HepG2 (cell line): Measurements from ENCODE around the gene MDFI. TPM values are rescaled to one million over a fixed set of nuclear protein-coding genes. Genes with fewer than 3 reads are reported as not detected.

Source experiments
- ATAC-seq: fragments of 200-7000 bp; cut with Tn5 transposase; 3 replicates; pipeline ENCODE4 v1.9.1; 2020; ENCODE audit warnings: mild to moderate bottlenecking, moderate library complexity
- BruUV-seq: library from RNA; stranded (reverse); fragments of 400-500 nt; replicated peaks from 2 replicates; lab custom pipeline; 2021; lab: Mats Ljungman, UMichigan
- CTCF ChIA-PET: fragments of 300-600 bp; formaldehyde crosslinking; extraction: SDS; loops from one replicate; lab custom pipeline; 2021; ENCODE audit warnings: low total read pairs, inconsistent platforms, low intra/inter-chr PET ratio; lab: Yijun Ruan, JAX
- POLR2A ChIA-PET: fragments of 350-600 bp; sonication (Branson Sonifier 250); formaldehyde crosslinking; loops from one replicate; lab custom pipeline; 2020; ENCODE audit warnings: antibody characterized with exemption, inconsistent platforms; lab: Yijun Ruan, JAX
- DNase-seq: peaks from one replicate; pipeline ENCODE4 v3.0.0-alpha.2; 2015; ENCODE audit warnings: low spot score
- FAIRE-seq: peaks from 3 replicates; lab custom pipeline; 2011; peaks lifted over from hg19 to GRCh38; lab: Jason Lieb, UNC
- H2AFZ ChIP-seq: one replicate; pipeline ENCODE4 v1.6.1; 2011; ENCODE audit warnings: low read length, inconsistent platforms
- H3K27ac ChIP-seq: fragments of 300-600 bp; 3 replicates; pipeline ENCODE4 v1.8.0; 2011; ENCODE audit warnings: mixed run types, mild to moderate bottlenecking, mixed read lengths, low read length, inconsistent platforms; ENCODE audit not compliant: insufficient read depth; ENCODE audit errors: extremely low read length
- H3K27me3 ChIP-seq, 2 experiments: fragments of 200-600 bp in 1 of 2; 2 replicates in 1 of 2; 3 replicates in 1 of 2; pipeline versions ENCODE4 v1.6.0 to v1.8.0; 2011; ENCODE audit warnings: low read length in 2 of 2, mild to moderate bottlenecking in 2 of 2, moderate library complexity in 2 of 2, inconsistent platforms in 1 of 2; ENCODE audit not compliant: insufficient read depth in 2 of 2, control insufficient read depth in 1 of 2
- H3K36me3 ChIP-seq, 2 experiments: fragments of 200-600 bp in 1 of 2; replicated peaks in 1 of 2; 2 replicates in 1 of 2; 3 replicates in 1 of 2; pipeline versions ENCODE4 v1.5.1 to v1.8.0; 2011; ENCODE audit warnings: low read length in 2 of 2, inconsistent platforms in 1 of 2; ENCODE audit not compliant: insufficient read depth in 2 of 2, control insufficient read depth in 1 of 2
- H3K4me1 ChIP-seq: 2 replicates; pipeline ENCODE4 v1.5.1; 2012; ENCODE audit warnings: low read length, inconsistent platforms; ENCODE audit not compliant: insufficient read depth
- H3K4me2 ChIP-seq: 2 replicates; pipeline ENCODE4 v1.6.0; 2011; ENCODE audit warnings: low read depth, low read length, inconsistent platforms
- H3K4me3 ChIP-seq, 3 experiments: fragments of 200-600 bp in 1 of 3; sonication (generic), shearing (Covaris generic) in 1 of 3; replicated peaks in 1 of 3; 2 replicates each; pipeline ENCODE4 v1.5.1; 2011 to 2016; ENCODE audit warnings: low read length in 3 of 3, inconsistent platforms in 2 of 3, low read depth in 2 of 3, mild to moderate bottlenecking in 2 of 3, control low read depth in 1 of 3, mixed read lengths in 1 of 3; ENCODE audit not compliant: insufficient read depth in 1 of 3
- H3K79me2 ChIP-seq: one replicate; pipeline ENCODE4 v1.6.1; 2011; ENCODE audit warnings: low read length, inconsistent platforms; ENCODE audit not compliant: insufficient read depth
- H3K9ac ChIP-seq: 2 replicates; pipeline ENCODE4 v1.6.0; 2011; ENCODE audit warnings: mild to moderate bottlenecking, low read depth, low read length, inconsistent platforms; ENCODE audit not compliant: insufficient read depth
- H3K9me3 ChIP-seq: 2 replicates; pipeline ENCODE4 v1.5.1; 2012; ENCODE audit warnings: mild to moderate bottlenecking, low read length
- H4K20me1 ChIP-seq: 2 replicates; pipeline ENCODE4 v1.6.0; 2011; ENCODE audit warnings: inconsistent platforms, mild to moderate bottlenecking, low read length, moderate library complexity; ENCODE audit not compliant: insufficient read depth
- BRCA1 ChIP-seq: sonication (generic); formaldehyde crosslinking; IDR thresholded peaks from 2 replicates; pipeline ENCODE4 v1.4.0; 2020; ENCODE audit warnings: missing genetic modification reagents
- BRD4 ChIP-seq: sonication (generic); formaldehyde crosslinking; IDR thresholded peaks from 2 replicates; pipeline ENCODE4 v1.4.0; 2020; ENCODE audit warnings: missing genetic modification reagents
- CEBPB ChIP-seq: IDR thresholded peaks from 2 replicates; pipeline ENCODE4 v1.6.1; 2011; ENCODE audit warnings: low read depth, low read length, improper control_type of control experiment, borderline replicate concordance
- FOXC1 ChIP-seq: sonication (generic); formaldehyde crosslinking; IDR thresholded peaks from 2 replicates; pipeline ENCODE4 v1.8.0; 2022; ENCODE audit warnings: mild to moderate bottlenecking, missing genetic modification reagents, borderline replicate concordance
- HES4 ChIP-seq: sonication (generic); formaldehyde crosslinking; IDR thresholded peaks from 2 replicates; pipeline ENCODE4 v1.9.0; 2021; ENCODE audit warnings: mild to moderate bottlenecking, missing genetic modification reagents, borderline replicate concordance
- HNRNPH1 ChIP-seq: fragments of 200-400 bp; formaldehyde crosslinking; optimal IDR thresholded peaks from 2 replicates; pipeline ENCODE3; 2017; ENCODE audit warnings: mild to moderate bottlenecking, low read depth, low read length
- KDM4B ChIP-seq: sonication (generic); formaldehyde crosslinking; IDR thresholded peaks from 2 replicates; pipeline ENCODE4 v1.4.0; 2020; ENCODE audit warnings: missing genetic modification reagents
- MEF2D ChIP-seq: sonication (generic); formaldehyde crosslinking; IDR thresholded peaks from 2 replicates; pipeline ENCODE4 v1.5.1; 2020; ENCODE audit warnings: mild to moderate bottlenecking, missing genetic modification reagents
- NFKB2 ChIP-seq: sonication (generic); formaldehyde crosslinking; IDR thresholded peaks from 2 replicates; pipeline ENCODE4 v1.4.0; 2020; ENCODE audit warnings: missing genetic modification reagents, borderline replicate concordance
- PHF8 ChIP-seq: sonication (generic); formaldehyde crosslinking; IDR thresholded peaks from 2 replicates; pipeline ENCODE4 v1.5.0; 2020; ENCODE audit warnings: missing genetic modification reagents
- POGZ ChIP-seq: sonication (generic); formaldehyde crosslinking; IDR thresholded peaks from 2 replicates; pipeline ENCODE4 v1.4.0; 2020; ENCODE audit warnings: mild to moderate bottlenecking, missing genetic modification reagents
- SP5 ChIP-seq: IDR thresholded peaks from 2 replicates; pipeline ENCODE4 v1.6.1; 2016; ENCODE audit warnings: low read depth, borderline replicate concordance
- ZFP90 ChIP-seq: sonication (generic); formaldehyde crosslinking; IDR thresholded peaks from 2 replicates; pipeline ENCODE4 v1.8.0; 2022; ENCODE audit warnings: missing genetic modification reagents, mild to moderate bottlenecking, inconsistent platforms, borderline replicate concordance
- ZNF556 ChIP-seq: sonication (generic); formaldehyde crosslinking; IDR thresholded peaks from 2 replicates; pipeline ENCODE4 v1.4.0; 2020; ENCODE audit warnings: mild to moderate bottlenecking, missing genetic modification reagents, borderline replicate concordance
- ZNF558 ChIP-seq: sonication (generic); formaldehyde crosslinking; IDR thresholded peaks from 2 replicates; pipeline ENCODE4 v1.9.0; 2022; ENCODE audit warnings: mild to moderate bottlenecking, missing genetic modification reagents, borderline replicate concordance
- ZNF672 ChIP-seq: sonication (generic); formaldehyde crosslinking; IDR thresholded peaks from 2 replicates; pipeline ENCODE4 v1.8.1; 2022; ENCODE audit warnings: missing genetic modification reagents
- ZNF720 ChIP-seq: sonication (generic); formaldehyde crosslinking; IDR thresholded peaks from 2 replicates; pipeline ENCODE4 v1.4.0; 2020; ENCODE audit warnings: missing genetic modification reagents
- ZNF781 ChIP-seq: sonication (generic); formaldehyde crosslinking; IDR thresholded peaks from 2 replicates; pipeline ENCODE4 v1.5.1; 2020; ENCODE audit warnings: borderline replicate concordance, mild to moderate bottlenecking, missing genetic modification reagents; ENCODE audit errors: not compliant biosample characterization
- ZNF878 ChIP-seq: sonication (generic); formaldehyde crosslinking; IDR thresholded peaks from 2 replicates; pipeline ENCODE4 v1.8.1; 2023; ENCODE audit warnings: mild to moderate bottlenecking, missing genetic modification reagents, moderate library complexity
- WGBS: methylation state at CpG from one replicate; pipeline ENCODE4 v1.1.6; 2017; ENCODE audit warnings: low lambda C conversion rate; 5-methylcytosine and 5-hydroxymethylcytosine counted together
- in situ Hi-C: cut with HindIII; loops from 2 replicates; pipeline ENCODE4 v1.10.0; 2017; ENCODE audit warnings: low pct_unique_long_range_greater_than_20kb; ENCODE audit not compliant: extremely low pct_ligation_motif_present
- intact Hi-C: fragments of 100-400 bp; cut with micrococcal nuclease; formaldehyde crosslinking; loops from one replicate; pipeline ENCODE4 v1.10.0; 2022; ENCODE audit not compliant: unreplicated experiment
- polyA plus RNA-seq, 8 experiments: library from polyadenylated mRNA; depleted of rRNA in 3 of 8; stranded (reverse) in 7 of 8; unstranded in 1 of 8; fragments of >200 nt; fragmentation: Illumina TruSeq in 4 of 8; extraction: Trizol in 4 of 8; gene quantifications; 2 replicates each; pipeline versions ENCODE4 v1.2.1 to v1.2.3, GENCODE V29; 2011 to 2016; ENCODE audit warnings: low read depth in 4 of 8, missing spikeins in 1 of 8, mixed read lengths in 1 of 8; ENCODE audit not compliant: insufficient read depth in 1 of 8
- total RNA-seq, 5 experiments: library from RNA; depleted of rRNA; stranded (reverse); fragments of >200 nt; fragmentation: Illumina TruSeq; extraction: Trizol; gene quantifications; 2 replicates each; pipeline ENCODE4 v1.2.3, GENCODE V29; 2016; ENCODE audit warnings: low read depth in 1 of 5
- TF ChIP-seq, protein P1 (sequence below): sonication (generic); formaldehyde crosslinking; IDR thresholded peaks from 2 replicates; pipeline ENCODE4 v1.5.0; 2020; ENCODE audit warnings: missing genetic modification reagents, mild to moderate bottlenecking, borderline replicate concordance

Gene MDFI
- total and polyA plus RNA-seq, 2 of the 13 experiments (the other 11 are each of a cell fraction or from before 2014, with no cell fraction given) = 0.28 TPM; not detected in 1

DNA sequence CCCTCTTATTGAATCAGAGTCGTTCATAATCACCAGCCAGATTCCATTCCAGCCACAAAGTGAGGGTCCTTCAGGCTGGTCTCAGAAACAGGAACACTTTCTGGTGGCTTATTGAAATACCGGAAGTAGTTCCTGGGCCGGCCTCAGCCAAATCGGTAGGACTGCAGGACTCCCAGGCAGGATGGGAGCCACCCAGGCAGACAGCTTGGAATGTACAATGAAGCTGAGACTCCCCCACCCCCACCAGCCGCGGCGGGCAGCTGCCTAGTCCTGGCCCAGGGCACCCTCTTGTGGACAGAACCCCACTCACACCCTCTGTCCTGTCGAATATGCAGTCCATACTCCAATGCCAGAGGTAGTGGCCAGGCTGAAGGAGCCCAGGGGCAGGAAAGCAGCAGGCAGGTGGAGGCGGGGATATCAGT, 43.8 kb downstream of the MDFI start (continued):
- TF ChIP-seq, protein P1, sequence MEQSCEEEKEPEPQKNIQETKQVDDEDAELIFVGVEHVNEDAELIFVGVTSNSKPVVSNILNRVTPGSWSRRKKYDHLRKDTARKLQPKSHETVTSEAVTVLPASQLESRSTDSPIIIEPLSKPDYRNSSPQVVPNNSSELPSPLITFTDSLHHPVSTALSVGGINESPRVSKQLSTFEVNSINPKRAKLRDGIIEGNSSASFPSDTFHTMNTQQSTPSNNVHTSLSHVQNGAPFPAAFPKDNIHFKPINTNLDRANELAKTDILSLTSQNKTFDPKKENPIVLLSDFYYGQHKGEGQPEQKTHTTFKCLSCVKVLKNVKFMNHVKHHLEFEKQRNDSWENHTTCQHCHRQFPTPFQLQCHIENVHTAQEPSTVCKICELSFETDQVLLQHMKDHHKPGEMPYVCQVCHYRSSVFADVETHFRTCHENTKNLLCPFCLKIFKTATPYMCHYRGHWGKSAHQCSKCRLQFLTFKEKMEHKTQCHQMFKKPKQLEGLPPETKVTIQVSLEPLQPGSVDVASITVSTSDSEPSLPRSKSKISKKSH (CRISPR knock-in tag) = no peak
- TF ChIP-seq SP5 (CRISPR knock-in tag) (0 out of 2 replicates have a peak, but pooled peaks have one; percentile 30), KDM4B (CRISPR knock-in tag) (no peak), ZNF672 (CRISPR knock-in tag) (no peak), ZNF556 (CRISPR knock-in tag) (peak; percentile 19; the same call in 1 of the 2 replicates), FOXC1 (CRISPR knock-in tag) (no peak), BRD4 (CRISPR knock-in tag) (no peak)

DNA sequence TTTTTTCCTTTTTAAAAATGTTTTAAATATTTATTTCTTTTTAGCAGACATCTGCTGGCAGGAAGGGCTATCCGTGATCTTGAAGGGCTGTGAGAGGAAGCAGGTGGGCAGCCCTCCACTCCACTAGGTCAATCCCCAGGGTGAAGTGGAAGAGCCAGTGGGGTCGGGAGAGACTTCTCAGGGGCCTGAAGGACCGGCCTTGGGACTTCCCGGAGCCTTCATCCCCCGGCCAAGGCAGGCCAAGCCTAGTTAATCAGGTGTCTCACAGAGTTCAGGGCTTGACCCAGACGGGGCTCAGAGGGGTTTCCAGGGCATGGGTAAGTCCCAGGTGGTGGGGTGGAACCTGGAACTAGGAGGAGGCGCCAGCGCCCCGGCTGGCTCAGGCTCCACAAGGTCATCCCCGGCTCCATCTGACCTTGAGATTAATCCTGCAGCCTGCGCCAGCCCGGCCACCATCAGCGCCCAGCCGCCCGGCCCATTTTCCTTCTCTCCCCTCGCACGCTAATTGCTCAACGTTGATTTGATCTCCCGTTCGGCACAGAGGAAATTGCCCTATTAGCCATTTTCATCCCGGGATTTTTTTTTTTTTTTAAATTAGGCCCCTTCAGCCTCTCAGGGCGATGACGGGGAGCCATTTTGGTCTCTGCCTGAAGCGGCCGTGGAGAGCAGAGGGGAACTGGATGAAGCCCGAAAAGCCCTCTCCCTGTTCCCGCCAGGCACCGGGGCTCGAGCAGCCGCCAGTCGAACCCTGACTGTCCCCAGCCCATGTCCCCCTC, 44.4 kb downstream of the MDFI start:
- H3K9me3 ChIP-seq = no peaks in the 10 kb centered on the region
- peak overlapping the region; percentile 3; the same call in 1 of the 2 replicates for H3K9ac ChIP-seq
- H3K4me3 ChIP-seq = peak overlapping the region in 2 of 3 experiments; percentile 36 to 60; a peak in 2 of 6 replicates
- peaks cover 0 to 1% of the 10 kb centered on the region in 2 experiments; a peak in 1 of 5 replicates for H3K36me3 ChIP-seq
- no peaks in the 10 kb centered on the region for H4K20me1 ChIP-seq
- BruUV-seq = no TSS peak
- 46% methylated on average over 30 of the region's 31 CpGs for WGBS
- ChIA-PET CTCF (interaction anchor here (0.8 to 6.0 kb wide), 10 partner anchors 10 to 404 kb away, joined by 3 to 154 read pairs (median 4); no protein-coding TSS in a partner anchor), POLR2A (interaction anchor here (0.5 to 1.1 kb wide), 3 partner anchors 51 to 194 kb away, joined by 3 read pairs; no protein-coding TSS in a partner anchor)
- in situ Hi-C loops (loop anchor here (5.0 kb wide), 3 partner anchors 80 to 310 kb away; no protein-coding TSS in a partner anchor), intact Hi-C loops (loop anchor here (1.0 to 5.0 kb wide), 4 partner anchors 79 to 375 kb away; no protein-coding TSS in a partner anchor)
- peaks cover 7 to 32% of the 10 kb centered on the region in 2 experiments; a peak in 3 of 5 replicates for H3K27me3 ChIP-seq
- ATAC-seq (peak; percentile 27), DNase-seq (no peak), FAIRE-seq (no peak)
- H3K4me2 ChIP-seq = peak overlapping the region; percentile 73
- H3K4me1 ChIP-seq = peaks cover 34% of the 10 kb centered on the region
- H3K27ac ChIP-seq = no peak overlapping the region
- no peaks in the 10 kb centered on the region for H3K79me2 ChIP-seq
- no peak overlapping the region for H2AFZ ChIP-seq
- 0 out of 2 replicates have a peak, but pooled peaks have one; percentile 8 for TF ChIP-seq NFKB2 (CRISPR knock-in tag)
- TF ChIP-seq ZNF878 (CRISPR knock-in tag) = 0 out of 2 replicates have a peak, but pooled peaks have one; percentile 37
- peak; percentile 14 for TF ChIP-seq ZNF781 (CRISPR knock-in tag)
- TF ChIP-seq ZNF720 (CRISPR knock-in tag) = no peak
- TF ChIP-seq PHF8 (CRISPR knock-in tag) = peak; percentile 11; the same call in 1 of the 2 replicates
- no peak for TF ChIP-seq HES4
- 0 out of 2 replicates have a peak, but pooled peaks have one; percentile 18 for TF ChIP-seq ZFP90 (CRISPR knock-in tag)
- TF ChIP-seq BRCA1 (CRISPR knock-in tag) = no peak
- TF ChIP-seq ZNF558 (CRISPR knock-in tag) = 0 out of 2 replicates have a peak, but pooled peaks have one; percentile 8
- no peak for TF ChIP-seq CEBPB
- TF ChIP-seq MEF2D = 0 out of 2 replicates have a peak, but pooled peaks have one; percentile 6
- no peak for TF ChIP-seq HNRNPH1
- TF ChIP-seq POGZ = 0 out of 2 replicates have a peak, but pooled peaks have one; percentile 4
